ENCODE data around the gene OR2A5.
"Not testable (repeated sequence)": the region's sequence is repeated elsewhere in the genome, so short reads cannot be mapped to it uniquely, and the experiment has no call there.

The OR2A5 gene

GRCh38 chr7:144048648-144049047, at the start of gene OR2A5:
Gene OR2A5, plus strand, starts transcription at chr7:144048948. Its CDS starts 1,454 bp downstream, at chr7:144050402.
- no peaks in the 10 kb centered on the region for H3K36me3 ChIP-seq (ENCODE audit: control insufficient read depth, insufficient read depth, low read length)
- no peaks in the 10 kb centered on the region for H3K9me3 ChIP-seq (ENCODE audit: control insufficient read depth, insufficient read depth, low read length)
- no peaks in the 10 kb centered on the region for H3K27me3 ChIP-seq (ENCODE audit: control insufficient read depth, insufficient read depth, low read length)
- no peak within 1 kb of the TSS for H3K27ac ChIP-seq (ENCODE audit: low read depth, low read length)
- no peaks in the 10 kb centered on the region for H3K4me1 ChIP-seq (ENCODE audit: control insufficient read depth, insufficient read depth, low read length)
- no peak within 1 kb of the TSS for H3K9ac ChIP-seq (ENCODE audit: low read depth, low read length)
- no peak within 1 kb of the TSS for H3K4me3 ChIP-seq (ENCODE audit: low read depth, low read length)

- Histone ChIP-seq H3K4me3 (ENCODE audit: low read depth, low read length) (no peak within 1 kb of the TSS), H3K4me1 (ENCODE audit: control insufficient read depth, insufficient read depth, low read length) (no peaks in the 10 kb centered on the region), H3K9me3 (ENCODE audit: control insufficient read depth, insufficient read depth, low read length) (no peaks in the 10 kb centered on the region)
Measured at GRCh38 chr7:144000020-144000419, 48.7 kb upstream of the OR2A5 start, which contains the start of gene OR6B1. Gene OR6B1, plus strand, starts transcription at chr7:144000320. Its CDS starts 3,677 bp downstream, at chr7:144003997.

GRCh38 chr7:144001543-144001942, 47.2 kb upstream of the OR2A5 start:
- no peaks in the 10 kb centered on the region for H3K27me3 ChIP-seq (ENCODE audit: control insufficient read depth, insufficient read depth, low read length)
- H3K9me3 ChIP-seq (ENCODE audit: control insufficient read depth, insufficient read depth, low read length) = no peaks in the 10 kb centered on the region
- H3K27ac ChIP-seq (ENCODE audit: low read depth, low read length) = no peak overlapping the region
- H3K4me1 ChIP-seq (ENCODE audit: control insufficient read depth, insufficient read depth, low read length) = no peaks in the 10 kb centered on the region
- no peaks in the 10 kb centered on the region for H3K36me3 ChIP-seq (ENCODE audit: control insufficient read depth, insufficient read depth, low read length)
- H3K9ac ChIP-seq (ENCODE audit: low read depth, low read length) = no peak overlapping the region
- H3K4me3 ChIP-seq (ENCODE audit: low read depth, low read length) = no peak overlapping the region

More at GRCh38 chr7:144000020-144000419, 48.7 kb upstream of the OR2A5 start, which contains the start of gene OR6B1:
- no peak within 1 kb of the TSS for H3K9ac ChIP-seq (ENCODE audit: low read depth, low read length)
- H3K36me3 ChIP-seq (ENCODE audit: control insufficient read depth, insufficient read depth, low read length) = no peaks in the 10 kb centered on the region
- no peaks in the 10 kb centered on the region for H3K27me3 ChIP-seq (ENCODE audit: control insufficient read depth, insufficient read depth, low read length)
- no peak within 1 kb of the TSS for H3K27ac ChIP-seq (ENCODE audit: low read depth, low read length)

- Histone ChIP-seq H3K4me3 (ENCODE audit: low read depth, low read length) (no peak overlapping the region), H3K27ac (ENCODE audit: low read depth, low read length) (no peak overlapping the region), H3K9me3 (ENCODE audit: control insufficient read depth, insufficient read depth, low read length) (peaks cover 14% of the 10 kb centered on the region), H3K36me3 (ENCODE audit: control insufficient read depth, insufficient read depth, low read length) (no peaks in the 10 kb centered on the region), H3K9ac (ENCODE audit: low read depth, low read length) (no peak overlapping the region), H3K27me3 (ENCODE audit: control insufficient read depth, insufficient read depth, low read length) (no peaks in the 10 kb centered on the region), H3K4me1 (ENCODE audit: control insufficient read depth, insufficient read depth, low read length) (no peaks in the 10 kb centered on the region)
Measured at GRCh38 chr7:144004703-144005102, 44.0 kb upstream of the OR2A5 start.

GRCh38 chr7:144006029-144006691, 42.6 kb upstream of the OR2A5 start:
- Histone ChIP-seq H3K36me3 (ENCODE audit: control insufficient read depth, insufficient read depth, low read length) (no peaks in the 10 kb centered on the region), H3K27me3 (ENCODE audit: control insufficient read depth, insufficient read depth, low read length) (no peaks in the 10 kb centered on the region), H3K4me1 (ENCODE audit: control insufficient read depth, insufficient read depth, low read length) (no peaks in the 10 kb centered on the region), H3K9me3 (ENCODE audit: control insufficient read depth, insufficient read depth, low read length) (peaks cover 17% of the 10 kb centered on the region), H3K4me3 (ENCODE audit: low read depth, low read length) (no peak overlapping the region), H3K27ac (ENCODE audit: low read depth, low read length) (no peak overlapping the region), H3K9ac (ENCODE audit: low read depth, low read length) (no peak overlapping the region)

- no peak overlapping the region for H3K9ac ChIP-seq (ENCODE audit: low read depth, low read length)
- no peak overlapping the region for H3K4me3 ChIP-seq (ENCODE audit: low read depth, low read length)
- peaks cover 19% of the 10 kb centered on the region for H3K9me3 ChIP-seq (ENCODE audit: control insufficient read depth, insufficient read depth, low read length)
- H3K27me3 ChIP-seq (ENCODE audit: control insufficient read depth, insufficient read depth, low read length) = no peaks in the 10 kb centered on the region
- H3K4me1 ChIP-seq (ENCODE audit: control insufficient read depth, insufficient read depth, low read length) = no peaks in the 10 kb centered on the region
- no peaks in the 10 kb centered on the region for H3K36me3 ChIP-seq (ENCODE audit: control insufficient read depth, insufficient read depth, low read length)
- H3K27ac ChIP-seq (ENCODE audit: low read depth, low read length) = no peak overlapping the region
Measured at GRCh38 chr7:144006692-144007042, 42.1 kb upstream of the OR2A5 start.

- H3K36me3 ChIP-seq (ENCODE audit: control insufficient read depth, insufficient read depth, low read length) = no peaks in the 10 kb centered on the region
- H3K4me1 ChIP-seq (ENCODE audit: control insufficient read depth, insufficient read depth, low read length) = no peaks in the 10 kb centered on the region
- peaks cover 22% of the 10 kb centered on the region for H3K9me3 ChIP-seq (ENCODE audit: control insufficient read depth, insufficient read depth, low read length)
- H3K27ac ChIP-seq (ENCODE audit: low read depth, low read length) = no peak overlapping the region
- H3K27me3 ChIP-seq (ENCODE audit: control insufficient read depth, insufficient read depth, low read length) = no peaks in the 10 kb centered on the region
- no peak overlapping the region for H3K4me3 ChIP-seq (ENCODE audit: low read depth, low read length)
- H3K9ac ChIP-seq (ENCODE audit: low read depth, low read length) = no peak overlapping the region
Measured at GRCh38 chr7:144009361-144009760, 39.4 kb upstream of the OR2A5 start.

- H3K9me3 ChIP-seq (ENCODE audit: control insufficient read depth, insufficient read depth, low read length) = peaks cover 22% of the 10 kb centered on the region
- not testable (repeated sequence) for H3K27me3 ChIP-seq (ENCODE audit: control insufficient read depth, insufficient read depth, low read length); H3K27ac ChIP-seq (ENCODE audit: low read depth, low read length); H3K9ac ChIP-seq (ENCODE audit: low read depth, low read length); H3K36me3 ChIP-seq (ENCODE audit: control insufficient read depth, insufficient read depth, low read length); H3K4me3 ChIP-seq (ENCODE audit: low read depth, low read length); H3K4me1 ChIP-seq (ENCODE audit: control insufficient read depth, insufficient read depth, low read length)
Measured at GRCh38 chr7:144010061-144010460, 38.7 kb upstream of the OR2A5 start.

- not testable (repeated sequence) for H3K4me1 ChIP-seq (ENCODE audit: control insufficient read depth, insufficient read depth, low read length); H3K36me3 ChIP-seq (ENCODE audit: control insufficient read depth, insufficient read depth, low read length); H3K27me3 ChIP-seq (ENCODE audit: control insufficient read depth, insufficient read depth, low read length); H3K27ac ChIP-seq (ENCODE audit: low read depth, low read length); H3K9ac ChIP-seq (ENCODE audit: low read depth, low read length); H3K4me3 ChIP-seq (ENCODE audit: low read depth, low read length)
- H3K9me3 ChIP-seq (ENCODE audit: control insufficient read depth, insufficient read depth, low read length) = peaks cover 22% of the 10 kb centered on the region
Measured at GRCh38 chr7:144010821-144011220, 37.9 kb upstream of the OR2A5 start.

- Histone ChIP-seq H3K27me3 (ENCODE audit: control insufficient read depth, insufficient read depth, low read length) (no peaks in the 10 kb centered on the region), H3K4me1 (ENCODE audit: control insufficient read depth, insufficient read depth, low read length) (no peaks in the 10 kb centered on the region), H3K4me3 (ENCODE audit: low read depth, low read length) (no peak overlapping the region), H3K9ac (ENCODE audit: low read depth, low read length) (no peak overlapping the region), H3K27ac (ENCODE audit: low read depth, low read length) (no peak overlapping the region), H3K9me3 (ENCODE audit: control insufficient read depth, insufficient read depth, low read length) (peaks cover 22% of the 10 kb centered on the region), H3K36me3 (ENCODE audit: control insufficient read depth, insufficient read depth, low read length) (no peaks in the 10 kb centered on the region)
Measured at GRCh38 chr7:144011458-144012230, 37.1 kb upstream of the OR2A5 start.

- Histone ChIP-seq H3K9me3 (ENCODE audit: control insufficient read depth, insufficient read depth, low read length) (no peaks in the 10 kb centered on the region), H3K9ac (ENCODE audit: low read depth, low read length) (no peak overlapping the region), H3K4me1 (ENCODE audit: control insufficient read depth, insufficient read depth, low read length) (0 out of 2 replicates have a peak, but pooled peaks cover 5% of the 10 kb centered on the region), H3K27me3 (ENCODE audit: control insufficient read depth, insufficient read depth, low read length) (no peaks in the 10 kb centered on the region), H3K27ac (ENCODE audit: low read depth, low read length) (no peak overlapping the region), H3K4me3 (ENCODE audit: low read depth, low read length) (no peak overlapping the region), H3K36me3 (ENCODE audit: control insufficient read depth, insufficient read depth, low read length) (no peaks in the 10 kb centered on the region)
Measured at GRCh38 chr7:144018065-144018464, 30.7 kb upstream of the OR2A5 start.
